ENCODE measurements around the gene TRAK1.
"Not testable (repeated sequence)": the region's sequence is repeated elsewhere in the genome, so short reads cannot be mapped to it uniquely, and the experiment has no call there.

The TRAK1 gene

GRCh38 chr3:42102571-42102970, 11.4 kb downstream of the TRAK1 start:
- no peak for TF ChIP-seq EZH2phosphoT487 (IDR thresholded peaks at IDR 0.05; ENCODE audit: borderline replicate concordance)
- TF ChIP-seq CTCF (conservative IDR thresholded peaks at IDR 0.05; ENCODE audit: low read length), result no peak
- H3K9me2 ChIP-seq (replicated peaks; ENCODE audit: low read depth, low read length), result no peaks in the 10 kb centered on the region
- no peaks in the 10 kb centered on the region for H3K4me1 ChIP-seq (ENCODE audit: insufficient read depth, low read length, poor library complexity, severe bottlenecking)

GRCh38 chr3:42103921-42104665, 12.9 kb downstream of the TRAK1 start:
- H3K9me2 ChIP-seq (replicated peaks; ENCODE audit: low read depth, low read length); H3K4me3 ChIP-seq (ENCODE audit: low read length, poor library complexity, severe bottlenecking); H3F3A ChIP-seq (ENCODE audit: low read depth); H2AFZ ChIP-seq (ENCODE audit: low read length); H3K4me2 ChIP-seq (ENCODE audit: low read depth, low read length, poor library complexity, severe bottlenecking); H3K27me3 ChIP-seq (ENCODE audit: insufficient read depth, low read length, poor library complexity, severe bottlenecking); H3K4me1 ChIP-seq (ENCODE audit: insufficient read depth, low read length, poor library complexity, severe bottlenecking); H4K20me1 ChIP-seq (ENCODE audit: insufficient read depth, low read length, poor library complexity, severe bottlenecking); H3K9me3 ChIP-seq (ENCODE audit: insufficient read depth, low read depth, low read length); H3K9ac ChIP-seq (ENCODE audit: low read depth, low read length, poor library complexity, severe bottlenecking): not testable (repeated sequence)
- Histone ChIP-seq H3K79me2 (ENCODE audit: insufficient read depth, low read length) (peaks cover 14% of the 10 kb centered on the region; the same call in 1 of the 2 replicates), H3K36me3 (ENCODE audit: insufficient read depth, low read length) (peaks cover 30% of the 10 kb centered on the region; the same call in 1 of the 2 replicates)

More at GRCh38 chr3:42102571-42102970, 11.4 kb downstream of the TRAK1 start:
- Histone ChIP-seq H2AFZ (ENCODE audit: low read length) (no peak overlapping the region), H3K9me3 (ENCODE audit: insufficient read depth, low read depth, low read length) (no peaks in the 10 kb centered on the region), H3K4me2 (ENCODE audit: low read depth, low read length, poor library complexity, severe bottlenecking) (no peak overlapping the region), H3K9ac (ENCODE audit: low read depth, low read length, poor library complexity, severe bottlenecking) (no peak overlapping the region), H3K4me3 (ENCODE audit: low read length, poor library complexity, severe bottlenecking) (no peak overlapping the region), H3F3A (ENCODE audit: low read depth) (no peaks in the 10 kb centered on the region), H3K79me2 (ENCODE audit: insufficient read depth, low read length) (peaks cover 14% of the 10 kb centered on the region; the same call in 1 of the 2 replicates), H3K27me3 (ENCODE audit: insufficient read depth, low read length, poor library complexity, severe bottlenecking) (no peaks in the 10 kb centered on the region), H4K20me1 (ENCODE audit: insufficient read depth, low read length, poor library complexity, severe bottlenecking) (peaks cover 6% of the 10 kb centered on the region), H3K36me3 (ENCODE audit: insufficient read depth, low read length) (peaks cover 25% of the 10 kb centered on the region; the same call in 1 of the 2 replicates)

GRCh38 chr3:42105994-42106393, 14.8 kb downstream of the TRAK1 start:
- peaks cover 26% of the 10 kb centered on the region; the same call in 1 of the 2 replicates for H3K36me3 ChIP-seq (ENCODE audit: insufficient read depth, low read length)
- H3K9me3 ChIP-seq (ENCODE audit: insufficient read depth, low read depth, low read length); H3K9ac ChIP-seq (ENCODE audit: low read depth, low read length, poor library complexity, severe bottlenecking); H3K27me3 ChIP-seq (ENCODE audit: insufficient read depth, low read length, poor library complexity, severe bottlenecking); H2AFZ ChIP-seq (ENCODE audit: low read length); H3K79me2 ChIP-seq (ENCODE audit: insufficient read depth, low read length); H3K4me1 ChIP-seq (ENCODE audit: insufficient read depth, low read length, poor library complexity, severe bottlenecking); H3K4me2 ChIP-seq (ENCODE audit: low read depth, low read length, poor library complexity, severe bottlenecking); H4K20me1 ChIP-seq (ENCODE audit: insufficient read depth, low read length, poor library complexity, severe bottlenecking); H3K9me2 ChIP-seq (replicated peaks; ENCODE audit: low read depth, low read length); H3F3A ChIP-seq (ENCODE audit: low read depth); H3K4me3 ChIP-seq (ENCODE audit: low read length, poor library complexity, severe bottlenecking): not testable (repeated sequence)

- Histone ChIP-seq H3K27me3 (ENCODE audit: insufficient read depth, low read length, poor library complexity, severe bottlenecking) (no peaks in the 10 kb centered on the region), H3K36me3 (ENCODE audit: insufficient read depth, low read length) (peaks cover 20% of the 10 kb centered on the region; the same call in 1 of the 2 replicates), H3K79me2 (ENCODE audit: insufficient read depth, low read length) (peaks cover 4% of the 10 kb centered on the region; the same call in 1 of the 2 replicates), H3K9ac (ENCODE audit: low read depth, low read length, poor library complexity, severe bottlenecking) (no peak overlapping the region), H4K20me1 (ENCODE audit: insufficient read depth, low read length, poor library complexity, severe bottlenecking) (no peaks in the 10 kb centered on the region), H3K9me3 (ENCODE audit: insufficient read depth, low read depth, low read length) (no peaks in the 10 kb centered on the region), H3K4me1 (ENCODE audit: insufficient read depth, low read length, poor library complexity, severe bottlenecking) (no peaks in the 10 kb centered on the region), H3K9me2 (replicated peaks; ENCODE audit: low read depth, low read length) (no peaks in the 10 kb centered on the region), H2AFZ (ENCODE audit: low read length) (no peak overlapping the region), H3K4me2 (ENCODE audit: low read depth, low read length, poor library complexity, severe bottlenecking) (no peak overlapping the region), H3K4me3 (ENCODE audit: low read length, poor library complexity, severe bottlenecking) (no peak overlapping the region), H3F3A (ENCODE audit: low read depth) (no peaks in the 10 kb centered on the region)
- TF ChIP-seq CTCF (conservative IDR thresholded peaks at IDR 0.05; ENCODE audit: low read length) (no peak), EZH2phosphoT487 (IDR thresholded peaks at IDR 0.05; ENCODE audit: borderline replicate concordance) (no peak)
Measured at GRCh38 chr3:42106646-42107045, 15.5 kb downstream of the TRAK1 start.
